Stomach (tissue), 4 donors: Measurements from ENCODE around the gene PRKCA.

ENCODE experiments used
- EP300 ChIP-seq: sonication (generic); formaldehyde crosslinking; IDR thresholded peaks from one replicate; pipeline ENCODE4 v1.6.1; 2017; ENCODE audit warnings: antibody characterized with exemption
- POLR2A ChIP-seq, 4 donors: fragments of 450-650 bp; IDR thresholded peaks; one replicate each; pipeline ENCODE4 v1.6.1; 2016; ENCODE audit warnings: antibody characterized with exemption in 4 of 4, control low read depth in 2 of 4, mild to moderate bottlenecking in 1 of 4, moderate library complexity in 1 of 4
- POLR2AphosphoS5 ChIP-seq, 3 donors: sonication (generic); formaldehyde crosslinking; IDR thresholded peaks; one replicate each; pipeline ENCODE4 v1.6.1; 2016; ENCODE audit warnings: antibody characterized with exemption in 3 of 3
- TF ChIP-seq, protein P1 (sequence below), 7 experiments: fragments of 450-650 bp in 4 of 7; fragments of 200-600 bp in 3 of 7; sonication (generic) in 3 of 7; IDR thresholded peaks; one replicate each; pipeline ENCODE4 v1.5.1; 2016 to 2019; ENCODE audit warnings: antibody characterized with exemption in 7 of 7, control low read depth in 2 of 7, mild to moderate bottlenecking in 1 of 7

DNA sequence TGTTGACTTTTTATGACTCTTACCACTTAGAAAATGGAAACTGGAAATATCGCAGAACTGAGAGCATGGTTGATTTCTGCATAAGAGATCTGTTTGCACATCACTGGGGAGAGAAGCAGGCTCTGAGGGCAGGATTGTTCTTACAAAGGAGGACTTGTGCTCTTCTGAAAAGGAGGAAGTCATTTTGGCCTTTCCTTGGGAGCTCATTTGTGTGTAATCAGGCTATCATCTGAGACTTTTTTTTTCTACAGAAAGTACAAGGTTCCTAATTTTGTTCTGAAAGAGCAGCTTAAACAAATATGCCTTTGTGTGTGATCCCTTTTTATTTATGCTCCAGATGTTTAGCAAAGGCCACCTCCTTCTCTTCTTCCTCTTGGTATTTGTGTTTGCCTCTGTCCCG lies 386.8 kb downstream of the PRKCA start:
- TF ChIP-seq, protein P1, sequence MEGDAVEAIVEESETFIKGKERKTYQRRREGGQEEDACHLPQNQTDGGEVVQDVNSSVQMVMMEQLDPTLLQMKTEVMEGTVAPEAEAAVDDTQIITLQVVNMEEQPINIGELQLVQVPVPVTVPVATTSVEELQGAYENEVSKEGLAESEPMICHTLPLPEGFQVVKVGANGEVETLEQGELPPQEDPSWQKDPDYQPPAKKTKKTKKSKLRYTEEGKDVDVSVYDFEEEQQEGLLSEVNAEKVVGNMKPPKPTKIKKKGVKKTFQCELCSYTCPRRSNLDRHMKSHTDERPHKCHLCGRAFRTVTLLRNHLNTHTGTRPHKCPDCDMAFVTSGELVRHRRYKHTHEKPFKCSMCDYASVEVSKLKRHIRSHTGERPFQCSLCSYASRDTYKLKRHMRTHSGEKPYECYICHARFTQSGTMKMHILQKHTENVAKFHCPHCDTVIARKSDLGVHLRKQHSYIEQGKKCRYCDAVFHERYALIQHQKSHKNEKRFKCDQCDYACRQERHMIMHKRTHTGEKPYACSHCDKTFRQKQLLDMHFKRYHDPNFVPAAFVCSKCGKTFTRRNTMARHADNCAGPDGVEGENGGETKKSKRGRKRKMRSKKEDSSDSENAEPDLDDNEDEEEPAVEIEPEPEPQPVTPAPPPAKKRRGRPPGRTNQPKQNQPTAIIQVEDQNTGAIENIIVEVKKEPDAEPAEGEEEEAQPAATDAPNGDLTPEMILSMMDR (IDR thresholded peaks at IDR 0.05), result no peak
- TF ChIP-seq POLR2A (IDR thresholded peaks at IDR 0.05), result no peak
- no peak for TF ChIP-seq POLR2AphosphoS5 (IDR thresholded peaks at IDR 0.05)
- no peak for TF ChIP-seq EP300
